ENCODE measurements around the gene IL4R.

IL4R gene

GRCh38 chr16:27315333-27316037 is 1.7 kb downstream of the IL4R start:
- Histone ChIP-seq H3K9me3 (ENCODE audit: control insufficient read depth, insufficient read depth, low read length) (no peaks in the 10 kb centered on the region), H3K36me3 (ENCODE audit: insufficient read depth, low read length) (no peaks in the 10 kb centered on the region), H3K4me1 (ENCODE audit: insufficient read depth, low read length) (peaks cover 26% of the 10 kb centered on the region), H3K9ac (ENCODE audit: low read depth, low read length) (peak overlapping the region; percentile 7; the same call in 1 of the 2 replicates)

GRCh38 chr16:27316038-27316680 is 2.4 kb downstream of the IL4R start:
- peaks cover 26% of the 10 kb centered on the region for H3K4me1 ChIP-seq (ENCODE audit: insufficient read depth, low read length)
- H3K9me3 ChIP-seq (ENCODE audit: control insufficient read depth, insufficient read depth, low read length): no peaks in the 10 kb centered on the region
- H3K36me3 ChIP-seq (ENCODE audit: insufficient read depth, low read length): no peaks in the 10 kb centered on the region
- no peak overlapping the region for H3K9ac ChIP-seq (ENCODE audit: low read depth, low read length)

GRCh38 chr16:27317320-27317719 is 3.5 kb downstream of the IL4R start:
- H3K4me1 ChIP-seq (ENCODE audit: insufficient read depth, low read length): peaks cover 26% of the 10 kb centered on the region
- H3K36me3 ChIP-seq (ENCODE audit: insufficient read depth, low read length): no peaks in the 10 kb centered on the region
- no peak overlapping the region for H3K9ac ChIP-seq (ENCODE audit: low read depth, low read length)
- no peaks in the 10 kb centered on the region for H3K9me3 ChIP-seq (ENCODE audit: control insufficient read depth, insufficient read depth, low read length)

GRCh38 chr16:27317738-27318391 is 4.1 kb downstream of the IL4R start:
- H3K9ac ChIP-seq (ENCODE audit: low read depth, low read length): no peak overlapping the region
- H3K9me3 ChIP-seq (ENCODE audit: control insufficient read depth, insufficient read depth, low read length): no peaks in the 10 kb centered on the region
- peaks cover 28% of the 10 kb centered on the region for H3K4me1 ChIP-seq (ENCODE audit: insufficient read depth, low read length)
- no peaks in the 10 kb centered on the region for H3K36me3 ChIP-seq (ENCODE audit: insufficient read depth, low read length)

GRCh38 chr16:27318392-27319256 is 4.8 kb downstream of the IL4R start:
- Histone ChIP-seq H3K9ac (ENCODE audit: low read depth, low read length) (no peak overlapping the region), H3K9me3 (ENCODE audit: control insufficient read depth, insufficient read depth, low read length) (no peaks in the 10 kb centered on the region), H3K4me1 (ENCODE audit: insufficient read depth, low read length) (peaks cover 34% of the 10 kb centered on the region), H3K36me3 (ENCODE audit: insufficient read depth, low read length) (no peaks in the 10 kb centered on the region)

- Histone ChIP-seq H3K9me3 (ENCODE audit: control insufficient read depth, insufficient read depth, low read length) (no peaks in the 10 kb centered on the region), H3K9ac (ENCODE audit: low read depth, low read length) (no peak overlapping the region), H3K4me1 (ENCODE audit: insufficient read depth, low read length) (peaks cover 39% of the 10 kb centered on the region), H3K36me3 (ENCODE audit: insufficient read depth, low read length) (no peaks in the 10 kb centered on the region)
Measured at GRCh38 chr16:27319257-27319965, 5.6 kb downstream of the IL4R start.

GRCh38 chr16:27320261-27321012 is 6.7 kb downstream of the IL4R start:
- Histone ChIP-seq H3K9me3 (ENCODE audit: control insufficient read depth, insufficient read depth, low read length) (no peaks in the 10 kb centered on the region), H3K4me1 (ENCODE audit: insufficient read depth, low read length) (peaks cover 45% of the 10 kb centered on the region), H3K36me3 (ENCODE audit: insufficient read depth, low read length) (no peaks in the 10 kb centered on the region), H3K9ac (ENCODE audit: low read depth, low read length) (no peak overlapping the region)

GRCh38 chr16:27321013-27321915 is 7.5 kb downstream of the IL4R start:
- Histone ChIP-seq H3K4me1 (ENCODE audit: insufficient read depth, low read length) (peaks cover 50% of the 10 kb centered on the region), H3K9ac (ENCODE audit: low read depth, low read length) (no peak overlapping the region), H3K36me3 (ENCODE audit: insufficient read depth, low read length) (no peaks in the 10 kb centered on the region), H3K9me3 (ENCODE audit: control insufficient read depth, insufficient read depth, low read length) (no peaks in the 10 kb centered on the region)

GRCh38 chr16:27322858-27323780 is 9.3 kb downstream of the IL4R start:
- no peaks in the 10 kb centered on the region for H3K36me3 ChIP-seq (ENCODE audit: insufficient read depth, low read length)
- no peaks in the 10 kb centered on the region for H3K9me3 ChIP-seq (ENCODE audit: control insufficient read depth, insufficient read depth, low read length)
- peaks cover 39% of the 10 kb centered on the region for H3K4me1 ChIP-seq (ENCODE audit: insufficient read depth, low read length)
- H3K9ac ChIP-seq (ENCODE audit: low read depth, low read length): no peak overlapping the region

- no peaks in the 10 kb centered on the region for H3K36me3 ChIP-seq (ENCODE audit: insufficient read depth, low read length)
Measured at GRCh38 chr16:27323781-27324561, 10.2 kb downstream of the IL4R start.

GRCh38 chr16:27324851-27325301 is 11.1 kb downstream of the IL4R start:
- Histone ChIP-seq H3K36me3 (ENCODE audit: insufficient read depth, low read length) (no peaks in the 10 kb centered on the region), H3K9me3 (ENCODE audit: control insufficient read depth, insufficient read depth, low read length) (no peaks in the 10 kb centered on the region), H3K9ac (ENCODE audit: low read depth, low read length) (no peak overlapping the region), H3K4me1 (ENCODE audit: insufficient read depth, low read length) (peaks cover 30% of the 10 kb centered on the region)

More at GRCh38 chr16:27323781-27324561, 10.2 kb downstream of the IL4R start:
- Histone ChIP-seq H3K4me1 (ENCODE audit: insufficient read depth, low read length) (peaks cover 30% of the 10 kb centered on the region), H3K9ac (ENCODE audit: low read depth, low read length) (no peak overlapping the region), H3K9me3 (ENCODE audit: control insufficient read depth, insufficient read depth, low read length) (no peaks in the 10 kb centered on the region)

Measured in ES-I3 (cell line).